ENCODE results near the gene RBM20. TPM values are rescaled to one million over a fixed set of nuclear protein-coding genes. Genes with fewer than 3 reads are reported as not detected.
A peak's percentile ranks its signal among the peaks of the same experiment; 100 is the strongest.

RBM20 gene
- total RNA-seq, 1 donor from 2014 or later, result 0.32 TPM

DNA sequence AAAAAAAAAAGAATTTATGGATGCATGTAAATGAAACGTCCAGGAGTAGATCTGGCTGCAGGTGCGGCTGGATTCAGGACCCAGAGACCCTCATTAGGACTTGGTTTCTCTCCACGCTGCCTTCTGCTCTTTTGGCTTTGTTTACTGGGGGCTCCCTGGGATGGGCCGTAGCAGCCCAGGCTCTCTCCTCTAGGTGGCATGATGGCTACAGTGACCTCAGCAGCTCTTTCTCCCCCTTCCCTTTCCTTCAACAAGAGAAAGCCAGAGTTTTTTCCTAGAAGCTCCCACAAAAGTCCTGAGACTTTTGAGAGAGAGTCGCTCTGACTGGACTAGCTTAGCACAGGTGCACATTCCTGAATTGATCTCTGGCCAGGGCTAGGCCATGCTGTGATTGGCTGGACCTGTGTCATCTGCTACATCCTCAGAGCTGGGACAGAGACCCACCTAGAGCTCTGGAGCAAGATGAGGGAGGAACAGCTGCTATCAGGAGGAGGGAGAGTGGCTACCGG is 159.7 kb downstream of the RBM20 start:
- Histone ChIP-seq H3K27ac (no peak overlapping the region), H3F3A (ENCODE audit: low read depth) (no peaks in the 10 kb centered on the region), H3K4me2 (peak overlapping the region; percentile 24), H3K36me3 (no peaks in the 10 kb centered on the region), H3K9ac (no peak overlapping the region), H3K4me1 (no peaks in the 10 kb centered on the region), H3K27me3 (no peaks in the 10 kb centered on the region), H3K79me2 (ENCODE audit: low read depth) (no peaks in the 10 kb centered on the region), H4K20me1 (ENCODE audit: low read depth) (no peaks in the 10 kb centered on the region), H2AFZ (replicated peaks) (peak overlapping the region; percentile 99), H3K4me3 (no peak overlapping the region), H3K9me3 (ENCODE audit: low read depth) (no peaks in the 10 kb centered on the region)
- TF ChIP-seq EZH2phosphoT487 (IDR thresholded peaks at IDR 0.05), result no peak
- TF ChIP-seq EZH2 (IDR thresholded peaks at IDR 0.05), result no peak
- TF ChIP-seq, protein P1, sequence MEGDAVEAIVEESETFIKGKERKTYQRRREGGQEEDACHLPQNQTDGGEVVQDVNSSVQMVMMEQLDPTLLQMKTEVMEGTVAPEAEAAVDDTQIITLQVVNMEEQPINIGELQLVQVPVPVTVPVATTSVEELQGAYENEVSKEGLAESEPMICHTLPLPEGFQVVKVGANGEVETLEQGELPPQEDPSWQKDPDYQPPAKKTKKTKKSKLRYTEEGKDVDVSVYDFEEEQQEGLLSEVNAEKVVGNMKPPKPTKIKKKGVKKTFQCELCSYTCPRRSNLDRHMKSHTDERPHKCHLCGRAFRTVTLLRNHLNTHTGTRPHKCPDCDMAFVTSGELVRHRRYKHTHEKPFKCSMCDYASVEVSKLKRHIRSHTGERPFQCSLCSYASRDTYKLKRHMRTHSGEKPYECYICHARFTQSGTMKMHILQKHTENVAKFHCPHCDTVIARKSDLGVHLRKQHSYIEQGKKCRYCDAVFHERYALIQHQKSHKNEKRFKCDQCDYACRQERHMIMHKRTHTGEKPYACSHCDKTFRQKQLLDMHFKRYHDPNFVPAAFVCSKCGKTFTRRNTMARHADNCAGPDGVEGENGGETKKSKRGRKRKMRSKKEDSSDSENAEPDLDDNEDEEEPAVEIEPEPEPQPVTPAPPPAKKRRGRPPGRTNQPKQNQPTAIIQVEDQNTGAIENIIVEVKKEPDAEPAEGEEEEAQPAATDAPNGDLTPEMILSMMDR (IDR thresholded peaks at IDR 0.05), result peak; percentile 63
- Mint-ChIP-seq H3K27ac (peak overlapping the region; percentile 93), H3K36me3 (no peaks in the 10 kb centered on the region), H3K27me3 (ENCODE audit: insufficient read depth, low read depth) (peaks cover 2% of the 10 kb centered on the region), H3K4me1 (peaks cover 9% of the 10 kb centered on the region), H3K9me3 (no peaks in the 10 kb centered on the region), H3K4me3 (no peak overlapping the region)
- peak; percentile 75 for DNase-seq (ENCODE audit: low spot score)

DNA sequence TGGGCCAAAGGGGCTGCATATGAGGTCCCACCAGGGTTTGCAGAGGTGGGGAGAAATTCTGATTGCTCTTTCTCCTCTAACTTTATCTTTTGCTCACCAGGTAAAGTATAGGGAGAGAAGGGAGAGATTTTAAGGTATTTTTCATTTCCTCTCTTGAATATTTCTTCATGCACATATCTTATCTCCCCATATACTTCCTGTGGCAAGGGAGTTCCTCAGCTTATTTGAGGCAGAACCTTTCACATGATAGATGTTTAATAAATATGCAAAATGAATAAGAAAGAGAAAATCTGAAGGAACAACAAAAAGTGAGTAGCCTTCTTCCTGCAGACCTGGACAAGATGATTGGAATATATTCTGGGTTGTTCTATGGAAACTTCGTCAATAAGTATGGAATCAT is 160.2 kb downstream of the RBM20 start:
- peaks cover 2% of the 10 kb centered on the region for H3K27me3 Mint-ChIP-seq (ENCODE audit: insufficient read depth, low read depth)
- H3K4me1 Mint-ChIP-seq, result peaks cover 9% of the 10 kb centered on the region

DNA sequence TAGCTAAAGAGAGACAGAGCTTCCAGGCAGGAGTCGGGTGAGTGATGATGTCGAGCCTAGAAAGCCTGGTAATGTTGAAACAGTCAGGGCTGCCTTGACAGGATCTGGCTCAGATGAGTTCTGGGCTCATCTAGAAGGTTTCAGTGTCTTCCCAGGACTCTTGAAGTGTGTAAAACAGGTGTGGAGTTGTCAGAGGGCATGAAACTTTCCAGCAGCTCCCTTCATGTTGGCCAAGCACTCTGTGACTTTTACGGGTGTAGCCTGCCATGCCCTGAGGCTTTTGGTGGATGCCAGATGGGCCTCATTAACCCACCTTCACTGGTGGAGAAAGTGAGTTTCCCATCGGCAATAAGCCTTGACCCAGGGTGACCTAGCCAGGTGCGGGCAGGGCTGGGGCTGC is 161.2 kb downstream of the RBM20 start:
- no peak for TF ChIP-seq EZH2 (IDR thresholded peaks at IDR 0.05)
- TF ChIP-seq EZH2phosphoT487 (IDR thresholded peaks at IDR 0.05), result no peak
- TF ChIP-seq, protein P1 (IDR thresholded peaks at IDR 0.05), result no peak
- no peaks in the 10 kb centered on the region for H3K79me2 ChIP-seq (ENCODE audit: low read depth)
- no peaks in the 10 kb centered on the region for H3F3A ChIP-seq (ENCODE audit: low read depth)
- Mint-ChIP-seq H3K27ac (no peak overlapping the region), H3K9me3 (no peaks in the 10 kb centered on the region), H3K27me3 (ENCODE audit: insufficient read depth, low read depth) (peaks cover 4% of the 10 kb centered on the region), H3K4me3 (no peak overlapping the region), H3K4me1 (peaks cover 9% of the 10 kb centered on the region), H3K36me3 (no peaks in the 10 kb centered on the region)
- no peak overlapping the region for H3K27ac ChIP-seq
- no peaks in the 10 kb centered on the region for H3K27me3 ChIP-seq
- H3K36me3 ChIP-seq, result no peaks in the 10 kb centered on the region
- H3K4me2 ChIP-seq, result no peak overlapping the region
- no peaks in the 10 kb centered on the region for H4K20me1 ChIP-seq (ENCODE audit: low read depth)
- no peak overlapping the region for H2AFZ ChIP-seq (replicated peaks)
- H3K4me1 ChIP-seq, result no peaks in the 10 kb centered on the region
- H3K4me3 ChIP-seq, result no peak overlapping the region
- DNase-seq (ENCODE audit: low spot score), result no peak
- H3K9me3 ChIP-seq (ENCODE audit: low read depth), result no peaks in the 10 kb centered on the region
- H3K9ac ChIP-seq, result no peak overlapping the region

More for the DNA sequence above, 160.2 kb downstream of the RBM20 start:
- Histone ChIP-seq H3F3A (ENCODE audit: low read depth) (no peaks in the 10 kb centered on the region), H3K36me3 (no peaks in the 10 kb centered on the region), H3K9ac (no peak overlapping the region), H4K20me1 (ENCODE audit: low read depth) (no peaks in the 10 kb centered on the region), H3K27me3 (no peaks in the 10 kb centered on the region), H3K4me2 (peak overlapping the region; percentile 24), H3K79me2 (ENCODE audit: low read depth) (no peaks in the 10 kb centered on the region), H3K27ac (no peak overlapping the region), H3K9me3 (ENCODE audit: low read depth) (no peaks in the 10 kb centered on the region), H3K4me1 (no peaks in the 10 kb centered on the region), H3K4me3 (no peak overlapping the region), H2AFZ (replicated peaks) (peak overlapping the region; percentile 99)
- TF ChIP-seq, protein P1 (IDR thresholded peaks at IDR 0.05), result no peak
- TF ChIP-seq EZH2 (IDR thresholded peaks at IDR 0.05), result no peak
- no peak for TF ChIP-seq EZH2phosphoT487 (IDR thresholded peaks at IDR 0.05)
- Mint-ChIP-seq H3K36me3 (no peaks in the 10 kb centered on the region), H3K9me3 (no peaks in the 10 kb centered on the region), H3K4me3 (no peak overlapping the region), H3K27ac (peak overlapping the region; percentile 93)
- DNase-seq (ENCODE audit: low spot score), result no peak

Data from neural progenitor cell (in vitro differentiated cells).